Fibroblast of mammary gland (primary cell): ENCODE results near the gene ZDHHC13.
A peak's percentile ranks its signal among the peaks of the same experiment; 100 is the strongest.

Experiments
- DNase-seq: peaks from one replicate; pipeline ENCODE4 v3.0.0-alpha.2; 2010; ENCODE audit warnings: low read depth
- H3K4me3 ChIP-seq: 2 replicates; pipeline ENCODE4 v1.5.1; 2011; ENCODE audit warnings: low read depth, mild to moderate bottlenecking, low read length, moderate library complexity; ENCODE audit not compliant: control insufficient read depth
- CTCF ChIP-seq: conservative IDR thresholded peaks from 2 replicates; pipeline ENCODE4 v1.5.1; 2011; ENCODE audit warnings: low read depth, low read length, inconsistent platforms; ENCODE audit not compliant: control insufficient read depth, insufficient read depth

ZDHHC13 gene

DNA sequence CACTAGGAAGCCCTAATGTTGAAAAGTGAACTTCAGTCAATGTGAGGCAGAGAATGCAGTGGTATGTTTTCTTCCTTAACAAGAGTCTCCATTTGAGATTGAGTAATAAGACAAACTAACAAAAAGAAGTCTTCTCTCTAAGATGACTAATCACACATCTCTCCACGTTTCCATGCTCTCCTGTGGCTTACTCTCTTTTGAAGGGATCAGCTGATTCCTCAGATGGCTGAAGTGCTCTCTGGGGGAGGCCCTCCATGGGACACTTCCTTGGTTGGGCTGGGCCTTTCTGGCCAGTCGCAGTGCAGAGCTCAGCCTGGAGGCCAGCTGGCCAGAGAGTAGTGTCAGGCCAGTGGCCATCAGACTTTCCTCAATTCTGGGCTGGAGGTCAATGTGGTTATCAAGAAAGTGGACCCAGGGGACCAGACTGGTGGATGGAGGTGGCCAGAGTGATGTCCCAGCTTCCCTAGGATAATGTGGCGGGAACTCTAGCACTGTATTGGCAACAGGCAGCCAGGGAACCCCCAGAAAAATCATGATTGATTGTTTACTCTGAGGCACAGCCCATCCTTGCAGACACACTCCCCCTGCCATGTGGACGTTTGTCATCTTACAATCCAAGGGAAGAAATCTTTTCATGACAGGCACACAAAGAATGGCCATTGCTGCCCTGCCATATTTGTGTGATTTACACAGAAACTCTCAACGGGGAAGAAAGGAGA lies 70.3 kb downstream of the ZDHHC13 start:
- no peak for TF ChIP-seq CTCF
- DNase-seq = peak; percentile 49
- H3K4me3 ChIP-seq = no peak overlapping the region

- no peak overlapping the region for H3K4me3 ChIP-seq
- TF ChIP-seq CTCF = no peak
- DNase-seq = no peak
Measured at GRCh38 chr11:19187833-19188258, 70.9 kb downstream of the ZDHHC13 start.

GRCh38 chr11:19191530-19192169 lies 74.7 kb downstream of the ZDHHC13 start:
- no peak overlapping the region for H3K4me3 ChIP-seq
- no peak for DNase-seq
- TF ChIP-seq CTCF = no peak

DNA sequence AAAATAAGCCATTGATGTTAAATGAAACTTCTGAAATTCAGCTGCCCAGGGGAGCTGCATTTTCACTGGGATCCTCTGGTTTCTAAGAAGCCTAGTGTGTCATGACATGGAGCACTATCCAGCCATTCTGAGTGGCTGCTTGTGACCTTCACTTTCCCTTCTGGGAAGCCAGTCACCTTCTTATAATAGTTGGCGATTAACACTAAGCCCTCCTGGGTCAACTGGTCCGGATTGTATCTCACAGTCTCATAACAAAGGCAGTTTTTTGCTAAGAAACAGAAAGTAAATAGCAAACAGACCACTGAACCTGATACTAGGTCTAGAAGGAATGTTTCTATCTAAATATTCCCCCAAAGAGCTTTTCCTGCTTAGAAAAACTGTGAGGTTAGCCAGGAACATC lies 76.9 kb downstream of the ZDHHC13 start:
- H3K4me3 ChIP-seq = no peak overlapping the region
- DNase-seq = no peak
- no peak for TF ChIP-seq CTCF

- no peak overlapping the region for H3K4me3 ChIP-seq
- no peak for DNase-seq
- TF ChIP-seq CTCF = no peak
Measured at GRCh38 chr11:19194620-19195308, 77.8 kb downstream of the ZDHHC13 start.

GRCh38 chr11:19196432-19196831 lies 79.5 kb downstream of the ZDHHC13 start:
- DNase-seq = no peak
- TF ChIP-seq CTCF = no peak
- no peak overlapping the region for H3K4me3 ChIP-seq
